Embryonic facial prominence (tissue), 1 donor: ENCODE measurements around the gene TNFRSF19.

Experiments used
- DNase-seq: peaks from one replicate; pipeline ENCODE4 v3.0.0-alpha.2; 2016; ENCODE audit errors: extremely low spot score

Gene TNFRSF19

DNA sequence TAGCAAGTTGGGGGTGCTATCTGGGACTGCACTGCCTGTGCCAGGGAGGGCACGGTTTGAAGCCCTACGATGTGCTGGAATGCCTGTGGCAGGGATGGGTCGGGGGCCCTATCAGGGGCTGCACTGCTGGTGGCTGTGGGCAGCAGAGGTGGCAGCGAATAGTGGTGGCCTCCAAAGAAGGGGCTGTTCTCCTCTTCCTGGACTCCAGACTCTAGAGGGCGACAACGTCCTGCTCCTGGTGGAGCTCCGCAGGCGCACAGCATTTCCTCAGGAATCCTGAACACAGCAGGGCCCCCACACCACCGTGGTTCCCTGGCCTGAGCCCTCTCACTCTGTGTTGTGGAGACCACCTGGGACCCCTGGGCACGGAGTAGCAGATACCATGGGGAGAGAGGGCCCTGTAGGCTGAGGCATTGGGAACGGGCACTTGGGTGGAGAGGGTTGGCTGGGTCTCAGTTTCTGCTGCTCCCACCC is 145.6 kb downstream of the TNFRSF19 start:
- no peak for DNase-seq

DNA sequence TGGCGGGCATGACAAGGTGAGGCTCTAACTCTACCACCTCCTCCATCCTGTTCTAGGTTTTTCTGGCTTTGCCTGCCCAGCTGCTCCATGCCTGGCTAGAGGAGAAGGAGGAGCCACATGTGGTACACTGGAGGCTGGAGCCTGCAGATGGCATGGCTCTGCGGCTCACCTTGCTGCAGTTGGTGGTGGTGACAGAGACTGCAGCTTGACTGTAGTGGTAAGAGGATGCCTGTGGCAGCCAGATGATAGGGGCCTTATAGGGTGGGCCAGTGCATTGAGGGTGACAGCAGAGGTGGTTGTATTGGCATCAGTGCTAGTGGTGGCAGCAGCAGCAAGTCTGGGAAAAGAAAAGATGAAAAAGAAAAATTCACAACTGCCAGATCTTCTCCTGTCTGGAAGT is 146.2 kb downstream of the TNFRSF19 start:
- no peak for DNase-seq

DNA sequence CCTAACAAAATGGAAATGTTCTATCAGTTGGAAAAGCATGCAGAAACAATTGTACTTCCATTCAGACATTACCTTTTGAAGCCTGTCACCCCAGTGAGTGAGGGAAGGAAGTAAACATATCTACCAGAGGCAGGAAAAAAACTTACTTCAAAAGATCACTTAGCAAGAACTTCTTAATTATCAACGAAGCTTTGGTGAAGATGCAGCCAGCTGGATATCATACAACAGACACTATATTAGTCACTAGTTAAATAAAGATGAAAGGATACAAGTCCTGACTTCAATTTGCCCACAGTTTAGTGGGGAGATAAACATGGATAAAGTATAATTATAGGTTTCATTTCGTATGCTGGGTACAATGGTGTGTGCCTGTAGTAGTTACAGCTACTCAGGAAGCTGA is 148.8 kb downstream of the TNFRSF19 start:
- no peak for DNase-seq

DNA sequence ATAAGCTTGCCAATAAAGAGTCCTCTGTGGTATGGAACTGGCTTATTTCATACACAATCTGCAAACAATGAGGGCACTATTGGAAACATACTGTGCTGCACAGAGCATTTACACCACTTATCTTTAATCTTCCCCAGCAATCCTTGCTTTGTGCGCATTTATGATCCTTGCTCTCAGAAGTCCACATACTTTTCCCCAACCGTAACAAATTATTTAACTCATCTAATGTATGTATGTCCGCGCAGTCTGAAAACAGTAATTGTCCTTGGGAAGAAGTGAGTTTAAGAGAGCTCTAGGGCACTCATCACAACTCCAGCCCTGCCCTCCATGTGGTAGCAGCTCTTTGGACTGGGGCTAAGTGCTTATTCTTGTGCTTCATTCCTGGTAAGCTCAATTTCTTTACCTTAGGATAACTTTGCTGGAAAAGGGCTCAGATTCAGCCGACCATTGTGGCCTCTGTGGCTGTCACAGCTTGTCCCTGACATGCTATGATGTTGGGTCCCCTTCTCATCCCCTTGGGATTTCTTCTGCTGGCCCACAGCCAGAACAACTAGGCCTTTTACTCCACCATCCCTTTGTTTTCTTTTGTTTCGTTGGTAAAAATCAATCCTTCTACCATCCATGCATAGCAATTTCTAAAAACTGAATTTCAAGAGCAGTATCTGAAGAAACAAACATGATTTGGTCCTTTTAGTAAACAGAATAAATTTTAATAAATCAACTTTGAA is 152.7 kb downstream of the TNFRSF19 start:
- DNase-seq: no peak

DNA sequence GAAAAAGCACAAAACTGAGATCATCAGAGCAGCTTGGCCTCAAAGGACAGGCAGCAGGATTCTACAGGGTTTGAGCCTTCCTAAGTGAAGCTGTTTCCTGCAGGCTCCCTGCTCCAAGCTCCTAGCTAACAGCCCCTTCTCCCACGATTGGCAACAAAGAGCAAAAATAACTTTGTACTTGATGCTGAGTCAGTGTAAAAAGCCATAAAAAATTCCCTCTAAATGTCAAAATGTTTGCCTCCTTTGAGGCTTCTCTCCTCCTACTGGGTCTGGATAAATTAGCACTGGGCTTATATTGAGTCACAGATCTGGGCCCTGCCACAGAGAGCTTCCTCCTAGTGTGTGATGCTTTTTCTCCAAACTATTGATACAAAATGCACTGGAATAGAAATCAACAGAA is 153.3 kb downstream of the TNFRSF19 start:
- no peak for DNase-seq

DNA sequence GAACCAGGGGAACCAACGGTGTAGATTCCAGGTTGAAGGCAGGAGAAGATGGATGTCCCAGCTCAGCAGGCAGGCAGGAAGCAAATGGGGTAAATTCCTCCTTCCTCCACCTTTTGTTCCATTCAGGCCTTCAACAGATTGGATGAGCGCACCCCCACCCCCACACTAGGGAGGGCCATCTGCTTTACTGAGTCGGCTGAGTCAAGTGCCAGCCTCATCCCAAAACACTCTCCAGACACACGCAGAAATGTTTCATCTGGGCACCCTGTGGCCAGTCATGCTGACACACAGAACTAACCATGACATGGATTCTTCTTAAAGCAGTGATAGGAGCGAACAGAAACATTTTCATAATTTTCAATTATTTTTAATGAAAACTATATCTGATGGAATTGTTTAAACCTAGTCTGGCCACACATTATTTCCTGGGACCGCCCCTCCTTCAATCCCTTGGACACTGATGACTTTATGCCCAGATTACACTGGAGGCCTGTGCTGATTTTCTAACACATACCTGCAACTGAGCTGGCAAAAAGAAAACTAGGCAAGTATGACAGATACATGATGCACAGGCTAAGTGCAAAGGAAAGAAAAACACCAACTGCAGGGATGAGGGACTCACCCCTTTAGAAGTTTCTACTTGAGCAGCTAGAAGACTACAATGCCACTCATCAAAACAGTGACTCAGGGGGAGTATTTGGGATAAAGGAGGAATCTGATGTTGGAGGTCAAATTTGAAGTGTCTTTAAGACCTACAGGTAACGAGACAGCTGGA is 154.2 kb downstream of the TNFRSF19 start:
- no peak for DNase-seq
